Tibial artery (tissue), 4 donors: ENCODE data around the gene KLHL1.

Experiments used
- DNase-seq, 2 donors: peaks; one replicate each; pipeline ENCODE4 v3.0.0-alpha.2; 2019
- H3K27ac ChIP-seq, 2 donors: fragments of 200-600 bp; sonication (generic) in 1 of 2; 1 replicate in 1 of 2; 2 replicates in 1 of 2; pipeline ENCODE4 v1.5.1; 2018 to 2019; ENCODE audit warnings: mild to moderate bottlenecking in 1 of 2
- H3K27me3 ChIP-seq, 2 donors: fragments of 200-600 bp; sonication (generic) in 1 of 2; one replicate each; pipeline versions ENCODE4 v1.5.1 to v1.6.0; 2016 to 2019
- H3K36me3 ChIP-seq, 3 donors: fragments of 200-600 bp; sonication (generic) in 2 of 3; one replicate each; pipeline ENCODE4 v1.5.1; 2016 to 2019; ENCODE audit warnings: mild to moderate bottlenecking in 2 of 3
- H3K4me1 ChIP-seq, 4 donors: fragments of 200-600 bp; sonication (generic) in 2 of 4; 1 replicate in 3 of 4; 2 replicates in 1 of 4; pipeline ENCODE4 v1.5.1; 2016 to 2019
- H3K4me3 ChIP-seq, 2 donors: fragments of 200-600 bp; sonication (generic) in 1 of 2; 1 replicate in 1 of 2; 2 replicates in 1 of 2; pipeline ENCODE4 v1.5.1; 2018 to 2019; ENCODE audit warnings: mild to moderate bottlenecking in 2 of 2
- H3K9me3 ChIP-seq, 3 donors: fragments of 200-600 bp; sonication (generic) in 1 of 3; one replicate each; pipeline ENCODE4 v1.5.1; 2016 to 2019
- intact Hi-C: fragments of 100-400 bp; cut with DNase I; formaldehyde crosslinking; loops from one replicate; pipeline ENCODE4 v1.15.0; 2023; ENCODE audit warnings: low total_unique reads
- TF ChIP-seq, protein P1 (sequence below), 2 experiments: fragments of 200-600 bp in 1 of 2; fragments of 450-650 bp in 1 of 2; IDR thresholded peaks; one replicate each; pipeline ENCODE4 v1.5.1; 2017 to 2019; ENCODE audit warnings: antibody characterized with exemption in 2 of 2, mild to moderate bottlenecking in 1 of 2, moderate library complexity in 1 of 2

Gene KLHL1

DNA sequence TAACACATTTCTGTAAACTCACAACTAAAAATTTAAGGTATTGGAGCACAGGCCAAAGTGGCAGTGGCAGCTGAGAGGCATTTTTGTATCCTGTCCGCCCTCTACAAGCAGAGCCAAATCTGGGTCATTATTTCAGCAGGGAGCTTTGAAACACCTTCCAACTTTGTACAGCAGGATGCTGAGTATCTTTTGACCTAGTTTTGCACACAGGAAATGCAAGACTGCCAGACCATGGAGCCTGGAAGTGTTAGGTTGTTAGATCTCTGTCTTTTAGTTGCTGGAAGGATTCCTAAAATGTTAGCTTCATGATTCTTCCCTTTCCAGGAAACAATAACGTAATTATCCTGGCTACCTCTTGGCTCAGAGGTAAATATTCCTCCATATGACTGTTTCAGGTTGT, 149.2 kb downstream of the KLHL1 start:
- intact Hi-C loops: no loop called here
- TF ChIP-seq, protein P1, sequence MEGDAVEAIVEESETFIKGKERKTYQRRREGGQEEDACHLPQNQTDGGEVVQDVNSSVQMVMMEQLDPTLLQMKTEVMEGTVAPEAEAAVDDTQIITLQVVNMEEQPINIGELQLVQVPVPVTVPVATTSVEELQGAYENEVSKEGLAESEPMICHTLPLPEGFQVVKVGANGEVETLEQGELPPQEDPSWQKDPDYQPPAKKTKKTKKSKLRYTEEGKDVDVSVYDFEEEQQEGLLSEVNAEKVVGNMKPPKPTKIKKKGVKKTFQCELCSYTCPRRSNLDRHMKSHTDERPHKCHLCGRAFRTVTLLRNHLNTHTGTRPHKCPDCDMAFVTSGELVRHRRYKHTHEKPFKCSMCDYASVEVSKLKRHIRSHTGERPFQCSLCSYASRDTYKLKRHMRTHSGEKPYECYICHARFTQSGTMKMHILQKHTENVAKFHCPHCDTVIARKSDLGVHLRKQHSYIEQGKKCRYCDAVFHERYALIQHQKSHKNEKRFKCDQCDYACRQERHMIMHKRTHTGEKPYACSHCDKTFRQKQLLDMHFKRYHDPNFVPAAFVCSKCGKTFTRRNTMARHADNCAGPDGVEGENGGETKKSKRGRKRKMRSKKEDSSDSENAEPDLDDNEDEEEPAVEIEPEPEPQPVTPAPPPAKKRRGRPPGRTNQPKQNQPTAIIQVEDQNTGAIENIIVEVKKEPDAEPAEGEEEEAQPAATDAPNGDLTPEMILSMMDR (IDR thresholded peaks at IDR 0.05): no peak
- no peaks in the 10 kb centered on the region for H3K36me3 ChIP-seq
- H3K9me3 ChIP-seq: no peaks in the 10 kb centered on the region
- no peak for DNase-seq
- H3K4me3 ChIP-seq: no peak overlapping the region
- no peaks in the 10 kb centered on the region for H3K4me1 ChIP-seq
- no peak overlapping the region for H3K27ac ChIP-seq
- no peaks in the 10 kb centered on the region for H3K27me3 ChIP-seq

DNA sequence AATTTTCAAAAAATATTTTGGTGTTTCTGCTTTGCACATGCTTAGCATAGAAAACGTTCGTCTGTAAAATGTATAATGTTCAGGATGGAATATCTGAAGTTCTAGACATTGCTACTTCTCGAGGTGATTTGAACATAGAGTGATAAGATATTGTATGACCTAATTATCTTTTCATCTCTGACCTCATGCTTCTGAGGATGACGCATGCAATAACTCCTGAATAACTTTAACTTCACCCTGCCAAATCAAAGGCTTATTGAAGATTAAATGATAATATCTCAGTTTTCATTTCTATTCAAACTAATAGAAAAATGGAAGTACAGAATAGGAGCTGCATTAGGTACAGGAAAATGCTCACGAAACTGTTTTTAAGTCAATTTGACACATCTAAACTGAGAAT, 151.4 kb downstream of the KLHL1 start:
- no peaks in the 10 kb centered on the region for H3K9me3 ChIP-seq
- no peaks in the 10 kb centered on the region for H3K27me3 ChIP-seq
- H3K4me3 ChIP-seq: no peak overlapping the region
- TF ChIP-seq, protein P1 (IDR thresholded peaks at IDR 0.05): no peak
- no peaks in the 10 kb centered on the region for H3K4me1 ChIP-seq
- no peaks in the 10 kb centered on the region for H3K36me3 ChIP-seq
- no peak overlapping the region for H3K27ac ChIP-seq
- intact Hi-C loops: no loop called here
- no peak for DNase-seq

DNA sequence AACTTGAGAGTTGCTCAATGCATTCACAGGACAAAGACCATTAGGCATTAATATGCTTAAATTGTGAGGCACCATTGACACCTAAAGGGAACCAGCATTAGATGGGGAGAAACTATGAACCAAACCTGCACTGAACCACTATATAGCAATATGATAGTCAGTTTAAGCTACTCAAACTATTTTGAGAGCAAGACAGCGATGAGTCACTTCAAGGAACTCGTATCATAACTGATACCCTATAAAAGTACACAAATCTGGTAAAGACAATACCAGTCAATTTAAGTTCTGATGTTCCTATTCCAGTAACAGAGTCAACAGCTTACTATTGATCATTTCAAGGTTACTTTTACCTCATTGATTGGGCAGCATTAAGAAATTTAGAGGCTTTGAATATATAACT, 151.9 kb downstream of the KLHL1 start:
- TF ChIP-seq, protein P1 (IDR thresholded peaks at IDR 0.05): no peak
- intact Hi-C loops: no loop called here
- H3K4me1 ChIP-seq: no peaks in the 10 kb centered on the region

DNA sequence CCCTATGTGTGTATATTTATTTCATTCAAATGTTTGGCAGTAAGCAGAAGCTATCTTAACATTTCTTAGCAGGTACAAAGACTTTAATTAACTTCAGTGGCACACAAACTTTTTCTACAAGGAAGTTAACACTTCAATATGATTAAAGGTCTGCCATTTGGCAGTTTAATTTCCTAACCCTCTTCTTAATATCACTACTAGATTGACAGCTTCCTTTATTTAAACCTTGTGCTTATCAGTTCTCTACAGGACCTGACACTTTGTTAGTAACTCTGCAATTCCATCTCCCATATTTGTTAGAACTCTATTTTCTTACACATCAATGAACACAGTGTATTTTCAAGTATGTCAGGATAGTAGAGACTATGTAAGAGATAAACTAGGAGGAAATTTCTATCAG, 153.0 kb downstream of the KLHL1 start:
- Histone ChIP-seq H3K4me1 (no peaks in the 10 kb centered on the region), H3K9me3 (no peaks in the 10 kb centered on the region), H3K27ac (no peak overlapping the region), H3K4me3 (no peak overlapping the region), H3K36me3 (no peaks in the 10 kb centered on the region), H3K27me3 (no peaks in the 10 kb centered on the region)
- no peak for DNase-seq
- TF ChIP-seq, protein P1 (IDR thresholded peaks at IDR 0.05): no peak
- intact Hi-C loops: no loop called here

More for the DNA sequence above, 151.9 kb downstream of the KLHL1 start:
- Histone ChIP-seq H3K27me3 (no peaks in the 10 kb centered on the region), H3K4me3 (no peak overlapping the region), H3K27ac (no peak overlapping the region), H3K9me3 (no peaks in the 10 kb centered on the region), H3K36me3 (no peaks in the 10 kb centered on the region)
- no peak for DNase-seq

DNA sequence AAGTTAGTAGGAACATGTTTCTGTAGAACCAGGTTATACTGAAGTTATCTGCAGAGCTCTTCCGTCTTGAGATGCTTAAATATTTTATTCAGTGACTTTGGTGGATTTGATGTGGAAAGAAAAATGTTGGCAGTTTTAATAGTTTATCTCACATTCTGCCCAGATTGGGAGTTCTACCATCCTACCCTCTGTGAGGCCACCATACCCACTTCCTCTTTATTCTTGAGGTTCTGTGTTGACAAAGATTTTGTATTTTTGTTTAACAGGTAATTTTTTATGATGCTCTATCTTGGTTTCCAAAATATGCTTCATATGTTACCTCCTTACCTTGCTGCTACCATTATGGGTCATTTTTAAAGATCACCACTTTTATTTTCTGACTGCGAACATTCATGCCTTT, 156.8 kb downstream of the KLHL1 start:
- intact Hi-C loops: no loop called here
- Histone ChIP-seq H3K27ac (no peak overlapping the region), H3K36me3 (no peaks in the 10 kb centered on the region), H3K4me1 (no peaks in the 10 kb centered on the region), H3K27me3 (no peaks in the 10 kb centered on the region), H3K4me3 (no peak overlapping the region), H3K9me3 (no peaks in the 10 kb centered on the region)
- TF ChIP-seq, protein P1 (IDR thresholded peaks at IDR 0.05): no peak
- no peak for DNase-seq

DNA sequence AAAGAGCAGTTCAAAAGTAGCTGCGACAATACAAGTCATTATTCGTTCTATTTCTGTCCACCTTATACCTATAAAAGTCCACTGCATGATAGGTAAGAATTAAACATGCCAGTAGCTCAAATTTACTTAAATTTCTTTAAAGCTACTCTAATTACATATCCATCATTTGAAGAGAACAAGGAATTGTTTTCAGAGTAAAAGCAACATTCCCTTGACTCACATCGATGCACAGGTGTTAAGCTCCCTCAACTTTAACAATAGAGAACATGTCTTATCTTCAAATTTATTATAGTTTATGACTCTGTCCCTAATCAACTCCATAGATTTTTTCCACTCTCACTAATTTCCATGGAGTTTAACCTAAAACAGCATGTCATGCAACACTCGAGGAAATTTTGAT, 158.1 kb downstream of the KLHL1 start:
- TF ChIP-seq, protein P1 (IDR thresholded peaks at IDR 0.05): no peak
- DNase-seq: no peak
- no peaks in the 10 kb centered on the region for H3K27me3 ChIP-seq

More for the DNA sequence above, 158.1 kb downstream of the KLHL1 start:
- no peak overlapping the region for H3K27ac ChIP-seq
- no peaks in the 10 kb centered on the region for H3K4me1 ChIP-seq
- H3K4me3 ChIP-seq: no peak overlapping the region
- intact Hi-C loops: no loop called here
- no peaks in the 10 kb centered on the region for H3K9me3 ChIP-seq
- H3K36me3 ChIP-seq: no peaks in the 10 kb centered on the region
